ENCODE measurements around the gene NHLRC4. TPM values are rescaled to one million over a fixed set of nuclear protein-coding genes. Genes with fewer than 3 reads are reported as not detected.

NHLRC4 gene
- total RNA-seq, 1 experiment from 2014 or later = 0.12 TPM

GRCh38 chr16:582614-583331, 16.0 kb downstream of the NHLRC4 start:
- peak; percentile 36 for DNase-seq (ENCODE audit: low read depth)

- no peak for DNase-seq (ENCODE audit: low read depth)
Measured at GRCh38 chr16:583470-583814, 16.6 kb downstream of the NHLRC4 start.

GRCh38 chr16:583815-584591, 17.2 kb downstream of the NHLRC4 start:
- no peak for DNase-seq (ENCODE audit: low read depth)

DNA sequence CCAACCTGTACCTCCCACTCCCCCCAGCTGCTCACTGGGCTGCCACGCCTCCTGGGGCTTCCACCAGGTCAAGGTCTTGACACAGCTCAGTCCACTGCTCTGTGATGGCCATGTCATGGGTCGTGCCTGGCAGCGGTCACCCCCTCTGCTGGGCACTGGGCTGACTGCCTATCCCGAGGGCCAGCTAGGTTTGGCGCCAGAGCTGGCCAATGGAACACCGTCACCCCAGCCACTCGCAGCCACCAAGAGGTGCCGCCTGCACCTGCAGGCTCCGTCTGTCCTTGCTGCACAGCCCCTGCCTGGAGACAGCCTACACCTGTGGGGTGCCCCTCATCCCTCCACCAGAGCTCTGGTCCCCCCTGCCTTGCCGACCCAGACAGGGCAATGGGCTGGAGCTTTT, 18.5 kb downstream of the NHLRC4 start:
- peak; percentile 42 for DNase-seq (ENCODE audit: low read depth)

GRCh38 chr16:586047-586644, 19.3 kb downstream of the NHLRC4 start:
- peak; percentile 39 for DNase-seq (ENCODE audit: low read depth)

DNA sequence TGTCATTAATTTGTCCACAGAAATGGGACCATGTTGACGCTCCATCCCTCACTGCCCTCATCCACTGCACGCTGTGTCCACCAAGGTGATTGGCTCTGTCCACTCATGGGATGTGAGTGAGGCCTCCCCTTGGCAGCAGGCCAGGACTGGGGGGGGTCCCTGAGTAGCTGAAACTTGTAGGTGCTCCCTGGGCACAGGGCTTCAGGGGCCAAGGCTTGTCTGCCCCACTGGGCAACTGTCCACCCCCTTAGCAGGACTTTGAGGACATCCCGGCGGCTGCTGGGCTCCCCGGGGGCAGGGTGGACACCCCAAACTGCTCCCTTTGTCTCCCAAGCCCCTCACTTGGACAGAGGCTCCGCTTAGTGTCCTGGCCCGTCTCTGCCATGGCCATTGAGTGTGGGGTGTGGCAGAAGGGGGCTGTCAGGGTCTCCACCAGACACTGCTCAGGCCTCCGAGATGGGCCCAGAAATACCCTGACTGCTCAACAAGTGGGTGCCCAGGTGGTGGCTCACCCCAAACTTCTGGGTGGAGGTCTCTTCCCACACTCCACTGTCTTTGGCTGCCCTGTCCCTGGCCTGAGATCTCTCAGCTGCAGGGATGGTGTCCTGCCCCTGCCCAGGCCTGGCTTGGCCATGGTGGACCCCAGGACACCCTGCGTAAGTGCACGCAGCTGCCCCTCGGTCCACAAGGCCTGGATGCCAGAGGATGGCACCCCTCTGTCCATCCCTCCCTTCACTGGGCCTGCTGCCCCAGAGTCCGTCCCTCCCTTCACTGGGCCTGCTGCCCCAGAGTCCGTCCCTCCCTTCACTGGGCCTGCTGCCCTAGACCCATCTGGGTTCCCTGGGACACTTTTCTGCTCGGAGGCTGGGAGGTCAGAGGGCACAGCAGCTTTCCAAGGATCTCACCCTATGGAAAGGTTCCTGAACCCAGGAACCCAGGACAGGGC, 20.1 kb downstream of the NHLRC4 start:
- peak; percentile 29 for DNase-seq (ENCODE audit: low read depth)

DNA sequence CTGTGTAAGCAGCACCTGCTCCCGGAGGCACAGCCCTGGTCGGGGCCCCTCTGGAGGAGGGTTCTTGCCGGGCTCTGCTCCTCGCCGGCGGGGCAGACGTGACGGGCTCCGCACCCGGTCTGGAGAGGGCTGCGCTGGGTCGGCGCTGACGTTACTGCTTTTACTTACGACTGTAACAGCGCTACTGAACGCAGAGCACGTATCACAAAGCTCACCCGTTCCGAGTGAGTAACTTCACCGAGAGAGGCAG, 21.8 kb downstream of the NHLRC4 start:
- DNase-seq (ENCODE audit: low read depth) = peak; percentile 66

GRCh38 chr16:588889-589657, 22.3 kb downstream of the NHLRC4 start:
- peak; percentile 88 for DNase-seq (ENCODE audit: low read depth)

DNA sequence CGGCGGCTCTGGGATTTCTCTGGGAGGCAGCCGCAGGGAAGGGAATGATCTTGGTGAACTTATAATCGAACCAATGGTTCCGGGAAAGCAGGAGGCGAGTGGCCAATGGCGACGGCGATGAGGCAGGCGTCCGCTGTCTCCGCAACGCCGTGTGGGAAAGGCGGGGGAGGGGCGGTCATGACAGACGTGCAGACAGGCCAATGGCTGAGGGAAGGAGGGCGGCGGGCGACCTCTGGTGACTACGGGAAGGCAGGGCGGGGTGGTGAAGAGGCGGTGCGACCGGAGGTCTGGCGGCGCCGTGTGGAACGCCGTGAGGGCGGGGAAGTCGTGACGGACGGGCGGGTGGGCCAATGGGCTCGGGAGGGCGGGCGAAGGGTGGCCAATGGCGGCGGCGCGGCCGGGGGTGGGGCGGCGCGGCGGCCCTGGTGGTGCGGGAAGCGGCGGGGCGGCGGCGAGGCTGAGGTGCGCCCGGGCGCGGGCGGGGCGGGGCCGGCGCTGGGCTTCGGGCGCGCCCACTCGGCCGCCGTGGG, 22.9 kb downstream of the NHLRC4 start, which contains the start of gene RAB40C:
TSS of gene RAB40C (plus strand) at position 409 of the 530 bp plus-strand sequence. CDS start 226 bp downstream, outside the sequence.
- peak; percentile 94 for DNase-seq (ENCODE audit: low read depth)

DNA sequence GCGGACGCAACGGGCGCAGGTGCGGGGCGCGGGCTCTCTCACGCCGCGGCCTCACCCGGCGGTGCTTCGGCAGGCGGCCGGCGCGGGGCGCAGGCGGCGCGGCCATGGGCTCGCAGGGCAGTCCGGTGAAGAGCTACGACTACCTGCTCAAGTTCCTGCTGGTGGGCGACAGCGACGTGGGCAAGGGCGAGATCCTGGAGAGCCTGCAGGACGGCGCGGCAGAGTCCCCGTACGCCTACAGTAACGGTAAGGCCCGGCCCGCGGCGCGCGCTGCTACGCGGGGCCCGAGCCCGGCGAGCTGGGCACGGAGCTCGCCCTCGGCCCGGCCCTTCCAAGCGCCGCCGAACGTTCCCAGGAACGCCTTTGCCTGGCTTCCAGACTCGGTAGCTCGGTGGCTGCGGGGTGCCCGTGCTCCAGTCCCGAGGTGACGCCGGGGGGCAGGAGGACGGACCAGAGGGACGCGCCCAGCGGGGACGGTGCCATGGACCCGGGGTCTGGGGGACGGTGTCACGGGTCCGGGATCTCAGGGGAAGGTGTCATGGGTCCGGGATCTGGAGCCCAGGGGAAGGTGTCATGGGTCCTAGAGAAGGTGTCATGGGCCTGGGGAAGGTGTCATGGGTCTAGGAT, 23.5 kb downstream of the NHLRC4 start:
- DNase-seq (ENCODE audit: low read depth) = peak; percentile 31

DNA sequence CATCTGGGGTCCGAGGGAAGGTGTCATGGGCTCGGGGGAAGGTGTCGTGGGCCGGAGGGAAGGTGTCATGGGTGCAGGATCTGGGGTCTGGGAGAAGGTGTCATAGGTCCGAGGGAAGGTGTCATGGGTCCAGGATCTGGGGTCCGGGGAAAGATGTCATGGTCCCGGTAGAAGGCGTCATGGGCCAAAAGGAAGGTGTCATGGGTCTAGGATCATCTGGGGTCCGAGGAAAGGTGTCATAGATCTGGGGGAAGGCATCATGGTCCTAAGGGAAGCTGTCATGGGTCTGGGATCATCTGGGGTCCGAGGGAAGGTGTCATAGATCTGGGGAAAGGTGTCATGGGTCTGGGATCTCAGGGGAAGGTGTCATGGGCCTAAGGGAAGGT, 24.0 kb downstream of the NHLRC4 start:
- DNase-seq (ENCODE audit: low read depth) = no peak

GRCh38 chr16:591231-591630, 24.4 kb downstream of the NHLRC4 start:
- DNase-seq (ENCODE audit: low read depth) = no peak

DNA sequence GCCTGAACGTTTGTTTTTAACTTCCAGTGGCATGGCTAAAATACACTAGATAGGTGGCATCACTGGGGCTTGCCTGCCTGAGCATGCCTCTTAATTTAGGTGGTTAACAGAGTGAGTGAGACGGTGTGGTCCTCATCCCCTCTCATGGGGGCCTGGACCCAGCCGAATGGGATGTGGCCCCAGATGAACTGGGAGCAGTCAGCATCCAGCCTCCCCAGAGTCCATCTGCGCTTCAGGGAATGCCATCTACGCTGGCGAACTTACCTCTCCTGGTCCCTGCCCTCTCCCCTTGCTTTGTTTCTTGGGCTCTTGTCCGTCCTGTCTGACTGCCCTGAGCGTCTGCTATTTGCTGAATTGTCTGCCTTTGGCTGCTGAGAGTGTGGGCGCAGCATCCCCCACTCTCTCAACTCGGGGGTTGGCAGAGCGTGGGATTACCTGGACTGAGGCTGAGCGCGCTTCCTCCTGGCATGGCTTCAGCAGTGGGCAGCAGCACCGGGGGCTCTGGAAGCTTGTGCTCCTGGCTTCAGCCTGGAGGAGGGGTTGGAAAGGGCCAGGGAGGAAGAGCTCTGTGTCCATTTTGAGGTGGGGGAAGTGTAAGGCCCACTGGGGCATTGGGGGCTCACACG, 25.2 kb downstream of the NHLRC4 start:
- DNase-seq (ENCODE audit: low read depth) = no peak

GRCh38 chr16:592518-593306, 25.9 kb downstream of the NHLRC4 start:
- no peak for DNase-seq (ENCODE audit: low read depth)

DNA sequence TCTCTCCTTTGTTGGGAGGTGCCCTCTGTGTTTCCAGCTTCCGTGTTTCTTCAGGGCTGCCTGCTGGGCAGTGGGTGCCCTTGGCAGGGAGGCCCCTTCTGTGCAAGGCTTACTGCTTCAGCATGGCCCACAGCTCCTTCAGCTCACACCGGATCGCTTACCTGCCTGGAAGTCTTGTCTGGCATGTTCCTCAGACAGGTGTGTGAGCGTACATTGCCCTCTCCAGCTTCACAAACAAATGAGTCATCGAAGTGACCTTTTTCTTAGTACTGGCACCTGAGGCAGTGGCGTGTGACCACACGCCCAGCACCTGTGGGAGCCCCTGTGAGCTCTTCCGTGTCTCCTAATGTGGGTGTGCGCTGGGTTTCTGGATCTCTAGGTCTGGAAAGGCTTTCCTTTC, 26.6 kb downstream of the NHLRC4 start:
- DNase-seq (ENCODE audit: low read depth) = no peak

DNA sequence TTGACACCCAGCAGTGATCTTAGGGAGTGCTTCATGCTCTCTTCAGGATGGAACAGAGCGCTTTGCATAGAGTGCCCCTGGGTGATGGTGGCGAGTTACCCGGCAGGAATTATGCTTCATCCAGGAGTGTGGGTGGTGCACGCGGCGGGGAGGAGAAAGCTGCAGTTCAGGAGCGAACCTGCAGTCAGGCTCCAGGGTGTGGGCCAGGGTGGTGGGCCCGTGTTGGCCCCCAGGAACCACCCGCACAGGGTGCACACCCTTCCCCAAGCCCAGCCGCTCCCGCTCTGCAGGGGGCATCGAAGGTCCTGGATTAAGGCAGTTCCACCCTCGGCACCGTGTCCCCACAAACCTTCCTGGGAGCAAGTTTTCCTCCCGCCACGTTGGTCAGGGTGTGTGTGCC, 27.0 kb downstream of the NHLRC4 start:
- DNase-seq (ENCODE audit: low read depth) = no peak

DNA sequence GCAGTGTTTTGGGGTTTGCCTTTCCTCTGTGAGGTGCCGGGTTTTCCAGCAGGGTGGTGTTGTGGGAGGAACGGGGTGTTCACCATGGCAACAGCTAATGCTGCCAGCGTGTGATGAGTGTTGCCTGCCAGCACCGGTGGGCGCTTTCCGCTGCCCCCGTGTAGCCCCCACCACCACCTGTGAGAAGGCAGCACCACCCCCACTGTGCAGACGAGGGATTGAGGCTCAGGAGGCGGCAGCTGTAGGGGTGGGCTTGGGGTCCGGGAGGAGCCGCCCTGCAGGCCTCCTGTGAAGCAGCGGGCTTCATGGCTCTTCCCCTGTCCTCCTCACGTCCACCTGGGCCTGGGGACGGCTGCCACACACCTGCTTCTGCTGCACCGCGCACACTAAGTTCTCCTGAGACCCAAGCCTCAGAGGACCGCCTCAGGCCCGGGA, 28.3 kb downstream of the NHLRC4 start:
- no peak for DNase-seq (ENCODE audit: low read depth)

GRCh38 chr16:595942-596735, 29.3 kb downstream of the NHLRC4 start:
- no peak for DNase-seq (ENCODE audit: low read depth)

Measured in M059J (cell line).